Karpas-422 (cell line): ENCODE results near the gene NDUFS8. TPM values are rescaled to one million over a fixed set of nuclear protein-coding genes. Genes with fewer than 3 reads are reported as not detected.

Source experiments
- DNase-seq: peaks from one replicate; pipeline ENCODE4 v3.0.0-alpha.2; 2015
- H2AFZ ChIP-seq: fragments of 200-600 bp; sonication (generic); 2 replicates; pipeline ENCODE4 v1.6.1; 2014; ENCODE audit warnings: antibody characterized with exemption, low read length, mixed read lengths
- H3K27ac ChIP-seq: fragments of 200-600 bp; sonication (generic); 2 replicates; pipeline ENCODE4 v1.5.1; 2014; ENCODE audit warnings: mild to moderate bottlenecking, low read length, moderate library complexity
- H3K27me3 ChIP-seq: fragments of 200-600 bp; sonication (generic); 2 replicates; pipeline ENCODE4 v1.6.1; 2014; ENCODE audit warnings: low read length, mixed read lengths
- H3K36me3 ChIP-seq: fragments of 200-600 bp; sonication (generic); 2 replicates; pipeline ENCODE4 v1.6.1; 2014; ENCODE audit warnings: low read length, mixed read lengths; ENCODE audit not compliant: insufficient read depth
- H3K4me1 ChIP-seq: fragments of 200-600 bp; sonication (generic); 2 replicates; pipeline ENCODE4 v1.6.1; 2014; ENCODE audit warnings: mild to moderate bottlenecking, low read length, mixed read lengths
- H3K4me2 ChIP-seq: fragments of 200-600 bp; sonication (generic); 2 replicates; pipeline ENCODE4 v1.6.1; 2014; ENCODE audit warnings: low read length, low read depth, mild to moderate bottlenecking; ENCODE audit not compliant: poor library complexity, severe bottlenecking
- H3K4me3 ChIP-seq: fragments of 200-600 bp; sonication (generic); 2 replicates; pipeline ENCODE4 v1.5.1; 2014; ENCODE audit warnings: mild to moderate bottlenecking, antibody characterized with exemption, low read length, mixed read lengths
- H3K79me2 ChIP-seq: fragments of 200-600 bp; sonication (generic); 2 replicates; pipeline ENCODE4 v1.6.1; 2014; ENCODE audit warnings: mild to moderate bottlenecking, low read length, mixed read lengths
- H3K9ac ChIP-seq: fragments of 200-600 bp; sonication (generic); 2 replicates; pipeline ENCODE4 v1.6.0; 2014; ENCODE audit warnings: low read length
- H3K9me2 ChIP-seq: fragments of 200-600 bp; sonication (generic), shearing (Covaris generic); replicated peaks from 2 replicates; pipeline ENCODE4 v1.6.0; 2014; ENCODE audit warnings: mild to moderate bottlenecking, low read length, moderate library complexity; ENCODE audit not compliant: insufficient read depth
- H3K9me3 ChIP-seq: fragments of 300-700, 200-600 bp; sonication (generic); 2 replicates; pipeline ENCODE4 v1.6.1; 2014; ENCODE audit warnings: low read length, mixed read lengths
- H4K20me1 ChIP-seq: fragments of 200-600 bp; sonication (generic); 2 replicates; pipeline ENCODE4 v1.6.1; 2014; ENCODE audit warnings: mild to moderate bottlenecking, antibody characterized with exemption, low read length, low read depth; ENCODE audit not compliant: insufficient read depth
- total RNA-seq: library from RNA; depleted of rRNA; stranded (reverse); fragments of >200 nt; shearing (Covaris generic); gene quantifications from 2 replicates; pipeline ENCODE4 v1.2.3, GENCODE V29; 2014; ENCODE audit warnings: low replicate concordance

Gene NDUFS8
- total RNA-seq, 1 experiment from 2014 or later = 159 TPM

- Histone ChIP-seq H3K9me3 (no peaks in the 10 kb centered on the region), H3K9ac (no peak overlapping the region), H3K4me1 (no peaks in the 10 kb centered on the region), H3K36me3 (0 out of 2 replicates have a peak, but pooled peaks cover 3% of the 10 kb centered on the region), H2AFZ (no peak overlapping the region), H3K4me2 (no peak overlapping the region), H3K4me3 (no peak overlapping the region), H3K27me3 (no peaks in the 10 kb centered on the region), H3K27ac (no peak overlapping the region), H4K20me1 (no peaks in the 10 kb centered on the region; the same call in 1 of the 2 replicates), H3K9me2 (no peaks in the 10 kb centered on the region), H3K79me2 (no peaks in the 10 kb centered on the region)
- DNase-seq = no peak
Measured at GRCh38 chr11:68047437-68048290, 17.2 kb downstream of the NDUFS8 start.

DNA sequence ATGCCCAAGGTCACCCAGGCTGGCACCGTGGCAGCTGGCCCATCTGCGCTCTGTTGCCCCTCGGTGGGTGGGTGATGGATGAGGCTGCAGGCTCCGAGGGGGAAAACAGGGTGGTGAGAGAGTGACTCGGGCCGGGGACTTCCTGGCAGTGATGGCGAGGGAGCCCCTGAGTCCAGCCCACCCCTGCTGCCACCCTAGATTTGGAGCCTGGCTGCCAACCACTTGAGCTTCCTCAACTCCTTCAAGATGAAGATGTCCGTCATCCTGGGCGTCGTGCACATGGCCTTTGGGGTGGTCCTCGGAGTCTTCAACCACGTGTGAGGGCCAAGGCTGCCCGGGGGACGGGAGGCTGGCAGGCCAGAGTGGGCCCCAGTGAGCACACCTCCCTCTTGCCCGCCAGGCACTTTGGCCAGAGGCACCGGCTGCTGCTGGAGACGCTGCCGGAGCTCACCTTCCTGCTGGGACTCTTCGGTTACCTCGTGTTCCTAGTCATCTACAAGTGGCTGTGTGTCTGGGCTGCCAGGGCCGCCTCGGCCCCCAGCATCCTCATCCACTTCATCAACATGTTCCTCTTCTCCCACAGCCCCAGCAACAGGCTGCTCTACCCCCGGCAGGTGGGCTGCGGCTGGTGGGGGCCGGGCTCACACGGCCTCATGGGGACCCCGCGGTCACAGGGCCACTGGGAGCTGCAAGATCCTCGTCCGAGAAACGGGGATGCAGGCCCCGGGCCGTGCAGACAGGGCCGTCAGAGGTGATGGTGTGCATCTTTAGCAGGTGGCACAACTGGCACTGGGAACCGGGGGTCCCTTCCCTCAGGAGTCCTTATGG lies 18.4 kb downstream of the NDUFS8 start:
- 0 out of 2 replicates have a peak, but pooled peaks cover 3% of the 10 kb centered on the region for H3K36me3 ChIP-seq
- no peaks in the 10 kb centered on the region; the same call in 1 of the 2 replicates for H4K20me1 ChIP-seq
- H3K79me2 ChIP-seq = no peaks in the 10 kb centered on the region
- no peak overlapping the region for H2AFZ ChIP-seq
- H3K9ac ChIP-seq = no peak overlapping the region
- H3K4me1 ChIP-seq = no peaks in the 10 kb centered on the region
- H3K27me3 ChIP-seq = no peaks in the 10 kb centered on the region
- no peak overlapping the region for H3K4me3 ChIP-seq
- peak; percentile 34 for DNase-seq
- H3K9me3 ChIP-seq = no peaks in the 10 kb centered on the region
- no peak overlapping the region for H3K27ac ChIP-seq
- no peak overlapping the region for H3K4me2 ChIP-seq
- H3K9me2 ChIP-seq = no peaks in the 10 kb centered on the region

DNA sequence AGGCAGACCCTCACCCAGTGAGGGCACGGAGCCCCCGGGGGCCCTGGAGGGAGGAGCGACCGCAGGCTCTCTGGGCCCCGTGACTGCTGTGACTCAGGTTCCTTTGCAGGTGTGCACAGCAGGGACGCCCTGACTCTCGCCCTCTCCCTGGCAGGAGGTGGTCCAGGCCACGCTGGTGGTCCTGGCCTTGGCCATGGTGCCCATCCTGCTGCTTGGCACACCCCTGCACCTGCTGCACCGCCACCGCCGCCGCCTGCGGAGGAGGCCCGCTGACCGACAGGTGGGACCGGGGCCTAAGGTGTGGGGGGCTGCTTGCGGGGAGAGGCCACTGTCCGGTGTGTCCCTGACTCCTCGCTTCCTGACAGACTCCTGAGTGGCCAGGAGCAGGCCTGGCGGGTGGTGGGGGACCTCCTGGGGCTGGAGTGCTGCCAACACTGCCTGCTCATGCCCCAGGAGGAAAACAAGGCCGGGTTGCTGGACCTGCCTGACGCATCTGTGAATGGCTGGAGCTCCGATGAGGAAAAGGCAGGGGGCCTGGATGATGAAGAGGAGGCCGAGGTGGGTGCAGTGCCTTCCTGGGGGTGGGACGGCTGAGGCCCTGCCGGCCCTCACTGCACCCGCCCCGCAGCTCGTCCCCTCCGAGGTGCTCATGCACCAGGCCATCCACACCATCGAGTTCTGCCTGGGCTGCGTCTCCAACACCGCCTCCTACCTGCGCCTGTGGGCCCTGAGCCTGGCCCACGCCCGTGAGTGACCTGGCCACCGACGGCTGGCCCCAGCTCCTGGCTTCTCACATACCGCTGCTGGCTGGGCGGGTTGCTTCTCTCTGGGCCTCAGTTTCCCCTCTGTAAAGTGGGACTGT lies 19.3 kb downstream of the NDUFS8 start:
- no peaks in the 10 kb centered on the region for H3K79me2 ChIP-seq
- H3K27me3 ChIP-seq = no peaks in the 10 kb centered on the region
- no peaks in the 10 kb centered on the region; the same call in 1 of the 2 replicates for H4K20me1 ChIP-seq
- no peak overlapping the region for H3K4me3 ChIP-seq
- H3K9me3 ChIP-seq = no peaks in the 10 kb centered on the region
- no peak for DNase-seq
- no peaks in the 10 kb centered on the region for H3K4me1 ChIP-seq
- no peak overlapping the region for H2AFZ ChIP-seq
- H3K9ac ChIP-seq = no peak overlapping the region
- 0 out of 2 replicates have a peak, but pooled peaks cover 3% of the 10 kb centered on the region for H3K36me3 ChIP-seq
- no peaks in the 10 kb centered on the region for H3K9me2 ChIP-seq
- H3K27ac ChIP-seq = no peak overlapping the region
- H3K4me2 ChIP-seq = no peak overlapping the region

DNA sequence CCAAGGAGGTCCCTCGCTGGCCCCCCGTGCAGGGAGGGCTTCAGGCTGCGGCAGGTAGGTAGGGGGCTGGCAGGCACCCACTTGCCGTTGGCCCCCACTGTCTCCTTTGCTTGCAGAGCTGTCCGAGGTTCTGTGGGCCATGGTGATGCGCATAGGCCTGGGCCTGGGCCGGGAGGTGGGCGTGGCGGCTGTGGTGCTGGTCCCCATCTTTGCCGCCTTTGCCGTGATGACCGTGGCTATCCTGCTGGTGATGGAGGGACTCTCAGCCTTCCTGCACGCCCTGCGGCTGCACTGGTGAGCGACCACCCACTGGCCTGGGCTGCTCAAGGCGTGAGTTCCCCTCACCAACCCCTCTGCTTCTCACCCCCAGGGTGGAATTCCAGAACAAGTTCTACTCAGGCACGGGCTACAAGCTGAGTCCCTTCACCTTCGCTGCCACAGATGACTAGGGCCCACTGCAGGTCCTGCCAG lies 19.9 kb downstream of the NDUFS8 start:
- H3K9me3 ChIP-seq = no peaks in the 10 kb centered on the region
- no peak overlapping the region for H3K9ac ChIP-seq
- H3K4me2 ChIP-seq = no peak overlapping the region
- no peaks in the 10 kb centered on the region for H3K79me2 ChIP-seq
- no peak overlapping the region for H2AFZ ChIP-seq
- 0 out of 2 replicates have a peak, but pooled peaks cover 3% of the 10 kb centered on the region for H3K36me3 ChIP-seq
- DNase-seq = no peak
- H3K27ac ChIP-seq = no peak overlapping the region
- no peaks in the 10 kb centered on the region; the same call in 1 of the 2 replicates for H4K20me1 ChIP-seq
- H3K27me3 ChIP-seq = no peaks in the 10 kb centered on the region
- no peaks in the 10 kb centered on the region for H3K4me1 ChIP-seq
- H3K4me3 ChIP-seq = no peak overlapping the region
- H3K9me2 ChIP-seq = no peaks in the 10 kb centered on the region

DNA sequence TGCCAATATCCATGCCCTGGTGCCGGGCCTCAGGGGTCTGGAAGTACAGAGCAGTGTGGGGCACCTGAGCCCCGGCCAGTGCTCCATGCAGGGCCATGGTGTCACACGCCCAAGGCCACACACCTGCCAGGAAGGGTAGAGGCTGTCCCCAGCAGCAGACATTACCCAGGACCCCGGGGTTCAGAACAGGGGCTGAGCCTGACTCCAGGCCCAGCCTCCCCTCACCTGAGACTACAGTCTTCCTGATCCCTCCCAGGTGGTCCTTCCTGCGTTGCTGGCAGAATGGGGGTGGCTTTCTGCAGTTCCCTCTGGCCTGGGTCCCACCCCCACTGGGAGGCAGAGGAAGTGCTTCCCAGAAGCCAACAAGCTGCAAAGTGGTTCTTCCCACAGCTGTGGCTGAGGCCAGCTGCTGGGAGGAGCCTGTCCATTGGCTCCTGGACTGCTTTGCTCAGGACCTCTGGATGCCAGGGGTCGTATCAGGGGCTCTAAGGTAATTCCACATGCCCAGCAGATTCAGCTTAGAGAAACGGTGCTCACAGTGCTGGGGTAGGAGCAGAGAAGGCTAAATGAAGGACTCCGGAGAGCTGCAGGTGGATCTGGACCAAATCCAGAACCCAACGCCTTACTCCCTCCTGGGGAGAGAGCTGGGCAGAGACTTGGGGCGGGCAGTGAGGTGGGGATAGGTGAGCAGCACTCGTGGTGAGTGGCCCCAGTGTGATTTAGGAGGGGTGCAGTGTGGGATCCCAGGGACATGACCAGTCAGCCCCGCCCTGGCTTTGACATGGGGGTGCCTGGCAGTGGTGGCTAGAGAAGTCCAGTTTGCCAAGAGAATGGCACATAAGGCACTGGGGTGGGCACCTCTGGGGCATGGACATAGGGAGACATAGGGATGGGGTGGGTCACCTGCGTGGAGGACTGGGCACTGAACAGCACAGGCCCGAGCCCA lies 21.0 kb downstream of the NDUFS8 start:
- H3K9ac ChIP-seq = no peak overlapping the region
- no peaks in the 10 kb centered on the region for H3K4me1 ChIP-seq
- no peaks in the 10 kb centered on the region for H3K79me2 ChIP-seq
- DNase-seq = no peak
- no peaks in the 10 kb centered on the region for H3K9me2 ChIP-seq
- 0 out of 2 replicates have a peak, but pooled peaks cover 3% of the 10 kb centered on the region for H3K36me3 ChIP-seq
- no peak overlapping the region for H3K4me3 ChIP-seq
- no peak overlapping the region for H2AFZ ChIP-seq
- H3K9me3 ChIP-seq = no peaks in the 10 kb centered on the region
- no peaks in the 10 kb centered on the region for H3K27me3 ChIP-seq
- H3K4me2 ChIP-seq = no peak overlapping the region
- H3K27ac ChIP-seq = no peak overlapping the region
- no peaks in the 10 kb centered on the region; the same call in 1 of the 2 replicates for H4K20me1 ChIP-seq

- H4K20me1 ChIP-seq = no peaks in the 10 kb centered on the region
- H3K9me2 ChIP-seq = no peaks in the 10 kb centered on the region
- H3K36me3 ChIP-seq = 0 out of 2 replicates have a peak, but pooled peaks cover 3% of the 10 kb centered on the region
- H3K4me2 ChIP-seq = no peak overlapping the region
- no peaks in the 10 kb centered on the region for H3K9me3 ChIP-seq
- DNase-seq = no peak
- no peaks in the 10 kb centered on the region for H3K27me3 ChIP-seq
- no peak overlapping the region for H3K4me3 ChIP-seq
- H2AFZ ChIP-seq = no peak overlapping the region
- H3K4me1 ChIP-seq = no peaks in the 10 kb centered on the region
- no peak overlapping the region for H3K9ac ChIP-seq
- no peaks in the 10 kb centered on the region for H3K79me2 ChIP-seq
- no peak overlapping the region for H3K27ac ChIP-seq
Measured at GRCh38 chr11:68052137-68052873, 21.8 kb downstream of the NDUFS8 start.
